ENCODE measurements around the gene RLBP1. TPM values are rescaled to one million over a fixed set of nuclear protein-coding genes. Genes with fewer than 3 reads are reported as not detected.

RLBP1 gene
- polyA plus RNA-seq, 1 donor from 2014 or later: 0.16 TPM

- Histone ChIP-seq H3K27ac (ENCODE audit: low read length) (no peak overlapping the region), H3K9me2 (ENCODE audit: insufficient read depth, low read length) (no peaks in the 10 kb centered on the region), H3K36me3 (ENCODE audit: insufficient read depth, low read length) (no peaks in the 10 kb centered on the region), H3K9me3 (ENCODE audit: low read length) (no peaks in the 10 kb centered on the region), H4K20me1 (ENCODE audit: insufficient read depth) (no peaks in the 10 kb centered on the region), H3K4me2 (ENCODE audit: low read length) (no peak overlapping the region), H3K27me3 (ENCODE audit: insufficient read depth, low read depth, low read length) (no peaks in the 10 kb centered on the region), H3K79me2 (replicated peaks; ENCODE audit: insufficient read depth, low read length) (no peaks in the 10 kb centered on the region), H3K9ac (ENCODE audit: low read length) (no peak overlapping the region), H3K4me3 (ENCODE audit: low read length) (no peak overlapping the region), H3F3A (ENCODE audit: insufficient read depth, low read length, poor library complexity, severe bottlenecking) (no peaks in the 10 kb centered on the region), H2AFZ (ENCODE audit: low read depth, low read length) (no peak overlapping the region)
- TF ChIP-seq EP300 (conservative IDR thresholded peaks at IDR 0.05; ENCODE audit: poor library complexity, severe bottlenecking): no peak
- no peak for TF ChIP-seq REST (IDR thresholded peaks at IDR 0.05; ENCODE audit: borderline replicate concordance)
- no peak for TF ChIP-seq MXI1 (conservative IDR thresholded peaks at IDR 0.05; ENCODE audit: poor library complexity, severe bottlenecking)
- TF ChIP-seq RAD21 (conservative IDR thresholded peaks at IDR 0.05): no peak
- TF ChIP-seq CTCF (IDR thresholded peaks at IDR 0.05; ENCODE audit: poor library complexity, severe bottlenecking): no peak
Observed at GRCh38 chr15:89211678-89212170, 9.7 kb downstream of the RLBP1 start.

- Histone ChIP-seq H3K36me3 (ENCODE audit: insufficient read depth, low read length) (no peaks in the 10 kb centered on the region), H2AFZ (ENCODE audit: low read depth, low read length) (no peak overlapping the region)
Observed at GRCh38 chr15:89209057-89209456, 12.3 kb downstream of the RLBP1 start.

More at GRCh38 chr15:89209057-89209456, 12.3 kb downstream of the RLBP1 start:
- TF ChIP-seq MXI1 (conservative IDR thresholded peaks at IDR 0.05; ENCODE audit: poor library complexity, severe bottlenecking) (no peak), TAF1 (IDR thresholded peaks at IDR 0.05; ENCODE audit: low read depth) (no peak), CTCF (IDR thresholded peaks at IDR 0.05; ENCODE audit: poor library complexity, severe bottlenecking) (no peak)
- Histone ChIP-seq H3K79me2 (replicated peaks; ENCODE audit: insufficient read depth, low read length) (no peaks in the 10 kb centered on the region), H3F3A (ENCODE audit: insufficient read depth, low read length, poor library complexity, severe bottlenecking) (no peaks in the 10 kb centered on the region), H3K27me3 (ENCODE audit: insufficient read depth, low read depth, low read length) (no peaks in the 10 kb centered on the region), H3K9me2 (ENCODE audit: insufficient read depth, low read length) (no peaks in the 10 kb centered on the region), H3K4me3 (ENCODE audit: low read length) (no peak overlapping the region), H3K27ac (ENCODE audit: low read length) (no peak overlapping the region), H4K20me1 (ENCODE audit: insufficient read depth) (no peaks in the 10 kb centered on the region), H3K9ac (ENCODE audit: low read length) (no peak overlapping the region), H3K4me2 (ENCODE audit: low read length) (no peak overlapping the region), H3K9me3 (ENCODE audit: low read length) (no peaks in the 10 kb centered on the region)

Data from neural cell (in vitro differentiated cells).